ENCODE data around the gene AMMECR1. TPM values are rescaled to one million over a fixed set of nuclear protein-coding genes. Genes with fewer than 3 reads are reported as not detected.

The AMMECR1 gene
- total and polyA plus RNA-seq, 2 experiments from 2014 or later, result 16.9 to 32.5 TPM

DNA sequence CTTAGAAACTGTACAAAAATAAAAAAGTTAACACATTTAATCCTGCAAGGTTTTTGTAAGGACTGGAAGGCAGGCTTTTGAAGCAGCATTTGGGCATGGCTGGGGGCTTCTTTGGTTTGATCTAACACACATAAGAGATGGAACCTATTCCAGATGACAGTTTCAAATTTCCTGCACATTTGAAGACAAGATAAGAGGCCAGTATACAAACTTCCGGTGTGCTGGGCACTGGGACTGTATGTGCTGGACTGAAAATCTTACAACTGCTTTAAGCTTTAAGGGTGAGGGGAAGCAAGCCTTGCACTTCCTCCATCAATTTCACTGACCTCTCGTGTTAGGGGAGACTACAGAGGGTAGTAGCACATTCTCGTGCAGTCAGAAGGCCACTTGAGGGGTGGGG, 122.9 kb downstream of the AMMECR1 start:
- TF ChIP-seq CREB1 (CRISPR knock-in tag; IDR thresholded peaks at IDR 0.05; ENCODE audit: low read depth), result no peak
- TF ChIP-seq STAT1 (IDR thresholded peaks at IDR 0.05; ENCODE audit: unreplicated experiment), result no peak
- no peak for TF ChIP-seq REST (IDR thresholded peaks at IDR 0.05; ENCODE audit: unreplicated experiment)
- TF ChIP-seq ZNF462 (CRISPR knock-in tag; IDR thresholded peaks at IDR 0.05), result no peak
- TF ChIP-seq, protein P1, sequence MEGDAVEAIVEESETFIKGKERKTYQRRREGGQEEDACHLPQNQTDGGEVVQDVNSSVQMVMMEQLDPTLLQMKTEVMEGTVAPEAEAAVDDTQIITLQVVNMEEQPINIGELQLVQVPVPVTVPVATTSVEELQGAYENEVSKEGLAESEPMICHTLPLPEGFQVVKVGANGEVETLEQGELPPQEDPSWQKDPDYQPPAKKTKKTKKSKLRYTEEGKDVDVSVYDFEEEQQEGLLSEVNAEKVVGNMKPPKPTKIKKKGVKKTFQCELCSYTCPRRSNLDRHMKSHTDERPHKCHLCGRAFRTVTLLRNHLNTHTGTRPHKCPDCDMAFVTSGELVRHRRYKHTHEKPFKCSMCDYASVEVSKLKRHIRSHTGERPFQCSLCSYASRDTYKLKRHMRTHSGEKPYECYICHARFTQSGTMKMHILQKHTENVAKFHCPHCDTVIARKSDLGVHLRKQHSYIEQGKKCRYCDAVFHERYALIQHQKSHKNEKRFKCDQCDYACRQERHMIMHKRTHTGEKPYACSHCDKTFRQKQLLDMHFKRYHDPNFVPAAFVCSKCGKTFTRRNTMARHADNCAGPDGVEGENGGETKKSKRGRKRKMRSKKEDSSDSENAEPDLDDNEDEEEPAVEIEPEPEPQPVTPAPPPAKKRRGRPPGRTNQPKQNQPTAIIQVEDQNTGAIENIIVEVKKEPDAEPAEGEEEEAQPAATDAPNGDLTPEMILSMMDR (conservative IDR thresholded peaks at IDR 0.05; ENCODE audit: low read depth in 2 of 2), result no peak
- TF ChIP-seq ZNF331 (CRISPR knock-in tag; IDR thresholded peaks at IDR 0.05; ENCODE audit: low read depth), result no peak
- no peak for TF ChIP-seq JUNB (IDR thresholded peaks at IDR 0.05; ENCODE audit: unreplicated experiment)
- TF ChIP-seq NANOG (IDR thresholded peaks at IDR 0.05; ENCODE audit: borderline replicate concordance), result no peak
- no peak for TF ChIP-seq EZH2phosphoT487 (IDR thresholded peaks at IDR 0.05; ENCODE audit: unreplicated experiment)
- no peak for TF ChIP-seq POLR2AphosphoS5 (IDR thresholded peaks at IDR 0.05; ENCODE audit: low read depth)
- TF ChIP-seq EZH2 (IDR thresholded peaks at IDR 0.05; ENCODE audit: low read depth, unreplicated experiment), result no peak
- no peak for TF ChIP-seq ZNF114 (CRISPR knock-in tag; IDR thresholded peaks at IDR 0.05)
- TF ChIP-seq, protein P2, sequence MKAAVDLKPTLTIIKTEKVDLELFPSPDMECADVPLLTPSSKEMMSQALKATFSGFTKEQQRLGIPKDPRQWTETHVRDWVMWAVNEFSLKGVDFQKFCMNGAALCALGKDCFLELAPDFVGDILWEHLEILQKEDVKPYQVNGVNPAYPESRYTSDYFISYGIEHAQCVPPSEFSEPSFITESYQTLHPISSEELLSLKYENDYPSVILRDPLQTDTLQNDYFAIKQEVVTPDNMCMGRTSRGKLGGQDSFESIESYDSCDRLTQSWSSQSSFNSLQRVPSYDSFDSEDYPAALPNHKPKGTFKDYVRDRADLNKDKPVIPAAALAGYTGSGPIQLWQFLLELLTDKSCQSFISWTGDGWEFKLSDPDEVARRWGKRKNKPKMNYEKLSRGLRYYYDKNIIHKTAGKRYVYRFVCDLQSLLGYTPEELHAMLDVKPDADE (IDR thresholded peaks at IDR 0.05), result no peak
- peaks cover 4% of the 10 kb centered on the region; the same call in 1 of the 3 replicates for H3K4me1 Mint-ChIP-seq
- H4K20me1 ChIP-seq (replicated peaks; ENCODE audit: insufficient read depth), result no peaks in the 10 kb centered on the region; the same call in 1 of the 2 replicates
- no peaks in the 10 kb centered on the region for H3F3A ChIP-seq (replicated peaks; ENCODE audit: low read depth)
- H3K27ac ChIP-seq (ENCODE audit: low read depth), result no peak overlapping the region
- no peak overlapping the region for H3K4me2 ChIP-seq
- DNase-seq (ENCODE audit: low spot score) (no peak), ATAC-seq (no peak)
- no peak overlapping the region for H3K4me3 Mint-ChIP-seq
- H3K27me3 Mint-ChIP-seq (ENCODE audit: insufficient read depth, low read depth, poor library complexity), result no peaks in the 10 kb centered on the region
- H3K36me3 Mint-ChIP-seq (ENCODE audit: low read depth), result no peaks in the 10 kb centered on the region
- no peak overlapping the region for H3K4me3 ChIP-seq
- H3K27ac Mint-ChIP-seq, result no peak overlapping the region
- H3K4me1 ChIP-seq (ENCODE audit: insufficient read depth), result peaks cover 6% of the 10 kb centered on the region; the same call in 1 of the 2 replicates
- H3K9me2 ChIP-seq (ENCODE audit: insufficient read depth), result no peaks in the 10 kb centered on the region
- H3K36me3 ChIP-seq (ENCODE audit: insufficient read depth), result no peaks in the 10 kb centered on the region
- H3K79me2 ChIP-seq (replicated peaks; ENCODE audit: insufficient read depth), result no peaks in the 10 kb centered on the region
- H3K27me3 ChIP-seq (ENCODE audit: insufficient read depth), result no peaks in the 10 kb centered on the region
- H3K9me3 Mint-ChIP-seq, result no peaks in the 10 kb centered on the region
- H2AFZ ChIP-seq, result no peak overlapping the region

Data from GM23338 (cell line).